GM23338 (cell line): ENCODE data around the gene RIOX2. TPM values are rescaled to one million over a fixed set of nuclear protein-coding genes. Genes with fewer than 3 reads are reported as not detected.

Experiments used
- ATAC-seq: fragments of 200-7000 bp; cut with Tn5 transposase; 3 replicates; pipeline ENCODE4 v1.9.1; 2020
- DNase-seq: peaks from one replicate; pipeline ENCODE4 v3.0.0-alpha.2; 2015; ENCODE audit warnings: low spot score
- H2AFZ ChIP-seq: fragments of 200-600 bp; sonication (generic); 2 replicates; pipeline ENCODE4 v1.8.0; 2016; ENCODE audit warnings: antibody characterized with exemption, mild to moderate bottlenecking, moderate library complexity
- H3F3A ChIP-seq: fragments of 200-600 bp; sonication (generic); replicated peaks from 2 replicates; pipeline ENCODE4 v1.8.0; 2017; ENCODE audit warnings: antibody characterized with exemption, mixed run types, low read depth
- H3K27ac ChIP-seq: fragments of 200-600 bp; sonication (generic); 2 replicates; pipeline ENCODE4 v1.6.1; 2016; ENCODE audit warnings: low read depth
- H3K27me3 ChIP-seq: fragments of 200-600 bp; sonication (generic); 2 replicates; pipeline ENCODE4 v1.8.0; 2016; ENCODE audit warnings: mild to moderate bottlenecking, mixed run types, moderate library complexity; ENCODE audit not compliant: insufficient read depth
- H3K36me3 ChIP-seq: fragments of 200-600 bp; sonication (generic); 2 replicates; pipeline ENCODE4 v1.8.0; 2016; ENCODE audit warnings: mild to moderate bottlenecking; ENCODE audit not compliant: insufficient read depth
- H3K4me1 ChIP-seq: fragments of 200-600 bp; sonication (generic); 2 replicates; pipeline ENCODE4 v1.8.0; 2016; ENCODE audit warnings: mild to moderate bottlenecking, moderate library complexity; ENCODE audit not compliant: insufficient read depth
- H3K4me2 ChIP-seq: fragments of 200-600 bp; sonication (generic); 2 replicates; pipeline ENCODE4 v1.7.1; 2017; ENCODE audit warnings: mixed run types
- H3K4me3 ChIP-seq: fragments of 200-600 bp; sonication (generic); 2 replicates; pipeline ENCODE4 v1.6.1; 2016; ENCODE audit warnings: mixed run types
- H3K79me2 ChIP-seq: fragments of 200-600 bp; sonication (generic); replicated peaks from 2 replicates; pipeline ENCODE4 v1.8.0; 2017; ENCODE audit warnings: mild to moderate bottlenecking; ENCODE audit not compliant: insufficient read depth
- H3K9me2 ChIP-seq: fragments of 200-600 bp; sonication (generic); 2 replicates; pipeline ENCODE4 v1.8.0; 2017; ENCODE audit not compliant: insufficient read depth
- H4K20me1 ChIP-seq: fragments of 200-600 bp; sonication (generic); replicated peaks from 2 replicates; pipeline ENCODE4 v1.8.0; 2017; ENCODE audit warnings: mild to moderate bottlenecking; ENCODE audit not compliant: insufficient read depth
- H3K27ac Mint-ChIP-seq: 2 replicates; pipeline ENCODE4 v1.8.0; 2020; ENCODE audit warnings: inconsistent platforms, mild to moderate bottlenecking, moderate library complexity, mixed read lengths
- H3K27me3 Mint-ChIP-seq: 3 replicates; pipeline ENCODE4 v1.8.0; 2022; ENCODE audit warnings: low read depth, mild to moderate bottlenecking, moderate library complexity, mixed read lengths, inconsistent platforms; ENCODE audit not compliant: insufficient read depth, poor library complexity
- H3K36me3 Mint-ChIP-seq: 3 replicates; pipeline ENCODE4 v1.8.0; 2021; ENCODE audit warnings: low read depth, mild to moderate bottlenecking, inconsistent platforms, moderate library complexity, mixed read lengths
- H3K4me1 Mint-ChIP-seq: 3 replicates; pipeline ENCODE4 v1.8.0; 2020; ENCODE audit warnings: mild to moderate bottlenecking, inconsistent platforms, mixed read lengths
- H3K4me3 Mint-ChIP-seq: 3 replicates; pipeline ENCODE4 v1.8.0; 2021; ENCODE audit warnings: moderate library complexity, mild to moderate bottlenecking, inconsistent platforms, mixed read lengths
- H3K9me3 Mint-ChIP-seq: 3 replicates; pipeline ENCODE4 v1.8.0; 2020; ENCODE audit warnings: moderate library complexity, mild to moderate bottlenecking, inconsistent platforms, mixed read lengths
- CREB1 ChIP-seq: fragments of 250-450 bp; sonication (Bioruptor Pico); IDR thresholded peaks from 2 replicates; pipeline ENCODE4 v1.5.0; 2020; ENCODE audit warnings: low read depth, mild to moderate bottlenecking, moderate library complexity
- CTCF ChIP-seq, 2 experiments: fragments of 200-600 bp in 1 of 2; sonication (generic) in 1 of 2; conservative IDR thresholded peaks; 2 replicates each; pipeline versions ENCODE4 v1.5.1 to v1.6.1; 2016 to 2017; ENCODE audit warnings: antibody characterized with exemption in 2 of 2, low read depth in 2 of 2, mild to moderate bottlenecking in 2 of 2, moderate library complexity in 1 of 2
- ETS1 ChIP-seq: IDR thresholded peaks from 2 replicates; pipeline ENCODE4 v1.6.1; 2016; ENCODE audit warnings: antibody characterized with exemption
- EZH2 ChIP-seq: fragments of 200-600 bp; sonication (generic); IDR thresholded peaks from one replicate; pipeline ENCODE4 v1.8.0; 2017; ENCODE audit warnings: antibody characterized with exemption, mild to moderate bottlenecking, low read depth; ENCODE audit not compliant: unreplicated experiment
- EZH2phosphoT487 ChIP-seq: fragments of 200-600 bp; sonication (generic); IDR thresholded peaks from one replicate; pipeline ENCODE4 v1.8.1; 2018; ENCODE audit warnings: antibody characterized with exemption; ENCODE audit not compliant: unreplicated experiment
- JUNB ChIP-seq: IDR thresholded peaks from one replicate; pipeline ENCODE4 v1.6.1; 2016; ENCODE audit warnings: antibody characterized with exemption; ENCODE audit not compliant: unreplicated experiment
- NANOG ChIP-seq: IDR thresholded peaks from 2 replicates; pipeline ENCODE4 v1.6.1; 2016; ENCODE audit warnings: antibody characterized with exemption, borderline replicate concordance
- POLR2AphosphoS5 ChIP-seq: IDR thresholded peaks from 2 replicates; pipeline ENCODE4 v1.6.1; 2016; ENCODE audit warnings: antibody characterized with exemption, low read depth
- REST ChIP-seq: IDR thresholded peaks from one replicate; pipeline ENCODE4 v1.6.1; 2018; ENCODE audit warnings: antibody characterized with exemption; ENCODE audit not compliant: unreplicated experiment
- STAT1 ChIP-seq: IDR thresholded peaks from one replicate; pipeline ENCODE4 v1.6.1; 2016; ENCODE audit warnings: antibody characterized with exemption; ENCODE audit not compliant: unreplicated experiment
- ZNF114 ChIP-seq: fragments of 250-450 bp; sonication (Bioruptor Pico); IDR thresholded peaks from 2 replicates; pipeline ENCODE4 v1.5.0; 2020; ENCODE audit warnings: mild to moderate bottlenecking, moderate library complexity
- ZNF331 ChIP-seq: fragments of 250-450 bp; sonication (Bioruptor Pico); IDR thresholded peaks from 2 replicates; pipeline ENCODE4 v1.5.0; 2020; ENCODE audit warnings: low read depth, mild to moderate bottlenecking, moderate library complexity
- polyA plus RNA-seq: library from polyadenylated mRNA; unstranded; fragments of >200 nt; fragmentation: Nextera tagmentation; extraction: Ambion mirVana; gene quantifications from 2 replicates; pipeline ENCODE4 v1.2.1, GENCODE V29; 2016
- total RNA-seq: library from RNA; depleted of rRNA; stranded (reverse); fragments of >200 nt; shearing (Covaris generic); gene quantifications from 2 replicates; pipeline ENCODE4 v1.2.3, GENCODE V29; 2014
- TF ChIP-seq, protein P1 (sequence below): fragments of 250-450 bp; sonication (Bioruptor Pico); IDR thresholded peaks from 2 replicates; pipeline ENCODE4 v1.5.0; 2020; ENCODE audit warnings: mild to moderate bottlenecking, moderate library complexity

RIOX2 gene
- total and polyA plus RNA-seq, 2 experiments from 2014 or later = 9.0 to 10.7 TPM

DNA sequence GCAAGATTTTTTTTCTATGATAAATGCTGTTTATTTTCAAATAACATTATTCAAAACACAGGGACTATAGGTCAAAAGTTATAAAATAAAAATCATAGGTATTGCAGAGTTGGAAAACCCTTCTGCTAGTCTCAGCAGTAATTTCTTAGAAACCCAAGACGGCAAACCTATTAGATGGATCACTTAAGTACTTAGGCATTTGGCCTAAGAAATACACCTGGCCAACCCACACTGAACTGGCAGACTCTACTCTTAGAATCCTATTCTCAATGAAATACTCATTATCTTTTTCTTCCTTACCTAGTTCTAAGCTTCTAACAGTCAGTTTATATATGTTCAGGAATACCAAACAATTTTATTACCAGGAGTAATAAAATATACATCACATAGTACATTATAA, 30.5 kb upstream of the RIOX2 start:
- Mint-ChIP-seq H3K4me1 (peaks cover 3% of the 10 kb centered on the region), H3K36me3 (no peaks in the 10 kb centered on the region), H3K27me3 (peaks cover 4% of the 10 kb centered on the region), H3K4me3 (no peak overlapping the region), H3K27ac (no peak overlapping the region), H3K9me3 (no peaks in the 10 kb centered on the region)
- Histone ChIP-seq H3F3A (no peaks in the 10 kb centered on the region), H3K4me2 (no peak overlapping the region), H2AFZ (no peak overlapping the region), H3K27me3 (no peaks in the 10 kb centered on the region), H3K36me3 (no peaks in the 10 kb centered on the region), H3K4me1 (no peaks in the 10 kb centered on the region), H3K4me3 (no peak overlapping the region), H3K9me2 (no peaks in the 10 kb centered on the region), H3K79me2 (no peaks in the 10 kb centered on the region), H3K27ac (no peak overlapping the region), H4K20me1 (no peaks in the 10 kb centered on the region)
- ATAC-seq (no peak), DNase-seq (no peak)
- TF ChIP-seq REST (no peak), POLR2AphosphoS5 (no peak), ETS1 (no peak), CREB1 (no peak), EZH2 (no peak), NANOG (no peak), CTCF (conservative IDR thresholded peaks at IDR 0.05; ENCODE audit: low read depth in 2 of 2) (no peak), JUNB (no peak), ZNF114 (CRISPR knock-in tag) (no peak), ZNF331 (no peak), STAT1 (no peak), EZH2phosphoT487 (no peak)
- TF ChIP-seq, protein P1, sequence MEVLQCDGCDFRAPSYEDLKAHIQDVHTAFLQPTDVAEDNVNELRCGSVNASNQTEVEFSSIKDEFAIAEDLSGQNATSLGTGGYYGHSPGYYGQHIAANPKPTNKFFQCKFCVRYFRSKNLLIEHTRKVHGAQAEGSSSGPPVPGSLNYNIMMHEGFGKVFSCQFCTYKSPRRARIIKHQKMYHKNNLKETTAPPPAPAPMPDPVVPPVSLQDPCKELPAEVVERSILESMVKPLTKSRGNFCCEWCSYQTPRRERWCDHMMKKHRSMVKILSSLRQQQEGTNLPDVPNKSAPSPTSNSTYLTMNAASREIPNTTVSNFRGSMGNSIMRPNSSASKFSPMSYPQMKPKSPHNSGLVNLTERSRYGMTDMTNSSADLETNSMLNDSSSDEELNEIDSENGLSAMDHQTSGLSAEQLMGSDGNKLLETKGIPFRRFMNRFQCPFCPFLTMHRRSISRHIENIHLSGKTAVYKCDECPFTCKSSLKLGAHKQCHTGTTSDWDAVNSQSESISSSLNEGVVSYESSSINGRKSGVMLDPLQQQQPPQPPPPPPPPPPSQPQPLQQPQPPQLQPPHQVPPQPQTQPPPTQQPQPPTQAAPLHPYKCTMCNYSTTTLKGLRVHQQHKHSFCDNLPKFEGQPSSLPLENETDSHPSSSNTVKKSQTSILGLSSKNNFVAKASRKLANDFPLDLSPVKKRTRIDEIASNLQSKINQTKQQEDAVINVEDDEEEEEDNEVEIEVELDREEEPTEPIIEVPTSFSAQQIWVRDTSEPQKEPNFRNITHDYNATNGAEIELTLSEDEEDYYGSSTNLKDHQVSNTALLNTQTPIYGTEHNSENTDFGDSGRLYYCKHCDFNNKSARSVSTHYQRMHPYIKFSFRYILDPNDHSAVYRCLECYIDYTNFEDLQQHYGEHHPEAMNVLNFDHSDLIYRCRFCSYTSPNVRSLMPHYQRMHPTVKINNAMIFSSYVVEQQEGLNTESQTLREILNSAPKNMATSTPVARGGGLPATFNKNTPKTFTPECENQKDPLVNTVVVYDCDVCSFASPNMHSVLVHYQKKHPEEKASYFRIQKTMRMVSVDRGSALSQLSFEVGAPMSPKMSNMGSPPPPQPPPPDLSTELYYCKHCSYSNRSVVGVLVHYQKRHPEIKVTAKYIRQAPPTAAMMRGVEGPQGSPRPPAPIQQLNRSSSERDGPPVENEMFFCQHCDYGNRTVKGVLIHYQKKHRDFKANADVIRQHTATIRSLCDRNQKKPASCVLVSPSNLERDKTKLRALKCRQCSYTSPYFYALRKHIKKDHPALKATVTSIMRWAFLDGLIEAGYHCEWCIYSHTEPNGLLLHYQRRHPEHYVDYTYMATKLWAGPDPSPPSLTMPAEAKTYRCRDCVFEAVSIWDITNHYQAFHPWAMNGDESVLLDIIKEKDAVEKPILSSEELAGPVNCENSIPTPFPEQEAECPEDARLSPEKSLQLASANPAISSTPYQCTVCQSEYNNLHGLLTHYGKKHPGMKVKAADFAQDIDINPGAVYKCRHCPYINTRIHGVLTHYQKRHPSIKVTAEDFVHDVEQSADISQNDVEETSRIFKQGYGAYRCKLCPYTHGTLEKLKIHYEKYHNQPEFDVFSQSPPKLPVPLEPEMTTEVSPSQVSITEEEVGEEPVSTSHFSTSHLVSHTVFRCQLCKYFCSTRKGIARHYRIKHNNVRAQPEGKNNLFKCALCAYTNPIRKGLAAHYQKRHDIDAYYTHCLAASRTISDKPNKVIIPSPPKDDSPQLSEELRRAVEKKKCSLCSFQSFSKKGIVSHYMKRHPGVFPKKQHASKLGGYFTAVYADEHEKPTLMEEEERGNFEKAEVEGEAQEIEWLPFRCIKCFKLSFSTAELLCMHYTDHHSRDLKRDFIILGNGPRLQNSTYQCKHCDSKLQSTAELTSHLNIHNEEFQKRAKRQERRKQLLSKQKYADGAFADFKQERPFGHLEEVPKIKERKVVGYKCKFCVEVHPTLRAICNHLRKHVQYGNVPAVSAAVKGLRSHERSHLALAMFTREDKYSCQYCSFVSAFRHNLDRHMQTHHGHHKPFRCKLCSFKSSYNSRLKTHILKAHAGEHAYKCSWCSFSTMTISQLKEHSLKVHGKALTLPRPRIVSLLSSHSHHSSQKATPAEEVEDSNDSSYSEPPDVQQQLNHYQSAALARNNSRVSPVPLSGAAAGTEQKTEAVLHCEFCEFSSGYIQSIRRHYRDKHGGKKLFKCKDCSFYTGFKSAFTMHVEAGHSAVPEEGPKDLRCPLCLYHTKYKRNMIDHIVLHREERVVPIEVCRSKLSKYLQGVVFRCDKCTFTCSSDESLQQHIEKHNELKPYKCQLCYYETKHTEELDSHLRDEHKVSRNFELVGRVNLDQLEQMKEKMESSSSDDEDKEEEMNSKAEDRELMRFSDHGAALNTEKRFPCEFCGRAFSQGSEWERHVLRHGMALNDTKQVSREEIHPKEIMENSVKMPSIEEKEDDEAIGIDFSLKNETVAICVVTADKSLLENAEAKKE (CRISPR knock-in tag) = no peak
